Natural killer cell (primary cell): ENCODE measurements around the gene OTUD6A. TPM values are rescaled to one million over a fixed set of nuclear protein-coding genes. Genes with fewer than 3 reads are reported as not detected.

Source experiments
- ATAC-seq, 3 donors: fragments of 150-1000 bp in 2 of 3; fragments of 200-7000 bp in 1 of 3; cut with Tn5 transposase; 1 replicate in 1 of 3; 2 replicates in 2 of 3; pipeline ENCODE4 v1.10.0; 2021; ENCODE audit warnings: mild to moderate bottlenecking in 2 of 3, moderate library complexity in 2 of 3
- DNase-seq, 2 donors: peaks; one replicate each; pipeline versions ENCODE4 v3.0.0 to v3.0.0-alpha.2; 2013 to 2021; ENCODE audit warnings: mixed read lengths in 1 of 2
- H3K27ac ChIP-seq: one replicate; pipeline ENCODE4 v1.5.1; 2013; ENCODE audit warnings: mild to moderate bottlenecking, low read length
- H3K27me3 ChIP-seq: one replicate; pipeline ENCODE4 v1.6.1; 2013; ENCODE audit warnings: low read length; ENCODE audit not compliant: control insufficient read depth, insufficient read depth
- H3K36me3 ChIP-seq: one replicate; pipeline ENCODE4 v1.6.1; 2013; ENCODE audit warnings: low read length; ENCODE audit not compliant: control insufficient read depth, insufficient read depth
- H3K4me1 ChIP-seq: one replicate; pipeline ENCODE4 v1.6.1; 2013; ENCODE audit warnings: low read length; ENCODE audit not compliant: control insufficient read depth, insufficient read depth
- H3K4me3 ChIP-seq: one replicate; pipeline ENCODE4 v1.5.1; 2013; ENCODE audit warnings: low read length
- H3K9me3 ChIP-seq: one replicate; pipeline ENCODE4 v1.6.1; 2013; ENCODE audit warnings: low read length; ENCODE audit not compliant: control insufficient read depth, insufficient read depth
- H3K27ac Mint-ChIP-seq, 2 donors: one replicate each; pipeline ENCODE4 v1.8.0; 2022; ENCODE audit warnings: mild to moderate bottlenecking in 2 of 2, mixed read lengths in 2 of 2, moderate library complexity in 1 of 2
- H3K27me3 Mint-ChIP-seq, 2 donors: one replicate each; pipeline ENCODE4 v1.8.0; 2022; ENCODE audit warnings: low read depth in 2 of 2, mixed read lengths in 2 of 2
- H3K36me3 Mint-ChIP-seq: one replicate; pipeline ENCODE4 v1.8.0; 2022; ENCODE audit warnings: mixed read lengths
- H3K4me1 Mint-ChIP-seq, 2 donors: one replicate each; pipeline ENCODE4 v1.8.0; 2022; ENCODE audit warnings: mixed read lengths in 2 of 2
- H3K4me3 Mint-ChIP-seq: one replicate; pipeline ENCODE4 v1.8.0; 2022; ENCODE audit warnings: mild to moderate bottlenecking, moderate library complexity, mixed read lengths
- H3K9me3 Mint-ChIP-seq, 2 donors: one replicate each; pipeline ENCODE4 v1.8.0; 2022; ENCODE audit warnings: mixed read lengths in 2 of 2
- CTCF ChIP-seq: fragments of 200-600 bp; IDR thresholded peaks from one replicate; pipeline ENCODE4 v1.8.0; 2022; ENCODE audit warnings: antibody characterized with exemption
- WGBS: methylation state at CpG from one replicate; pipeline ENCODE4 v1.1.7; 2013; ENCODE audit warnings: missing lambda C conversion rate; ENCODE audit not compliant: insufficient coverage; 5-methylcytosine and 5-hydroxymethylcytosine counted together
- intact Hi-C: fragments of 100-400 bp; cut with micrococcal nuclease; formaldehyde crosslinking; loops from one replicate; pipeline ENCODE4 v1.14.2; 2022
- total RNA-seq, 4 donors: library from RNA; stranded (reverse); fragments of 120-200 nt in 1 of 4; gene quantifications; one replicate each; pipeline versions ENCODE4 v1.2.3 to v1.2.4, GENCODE V29; 2013 to 2022

OTUD6A gene
- total RNA-seq, 3 donors from 2014 or later (not counting 1 experiment from before 2014, with no cell fraction given), result not detected

DNA sequence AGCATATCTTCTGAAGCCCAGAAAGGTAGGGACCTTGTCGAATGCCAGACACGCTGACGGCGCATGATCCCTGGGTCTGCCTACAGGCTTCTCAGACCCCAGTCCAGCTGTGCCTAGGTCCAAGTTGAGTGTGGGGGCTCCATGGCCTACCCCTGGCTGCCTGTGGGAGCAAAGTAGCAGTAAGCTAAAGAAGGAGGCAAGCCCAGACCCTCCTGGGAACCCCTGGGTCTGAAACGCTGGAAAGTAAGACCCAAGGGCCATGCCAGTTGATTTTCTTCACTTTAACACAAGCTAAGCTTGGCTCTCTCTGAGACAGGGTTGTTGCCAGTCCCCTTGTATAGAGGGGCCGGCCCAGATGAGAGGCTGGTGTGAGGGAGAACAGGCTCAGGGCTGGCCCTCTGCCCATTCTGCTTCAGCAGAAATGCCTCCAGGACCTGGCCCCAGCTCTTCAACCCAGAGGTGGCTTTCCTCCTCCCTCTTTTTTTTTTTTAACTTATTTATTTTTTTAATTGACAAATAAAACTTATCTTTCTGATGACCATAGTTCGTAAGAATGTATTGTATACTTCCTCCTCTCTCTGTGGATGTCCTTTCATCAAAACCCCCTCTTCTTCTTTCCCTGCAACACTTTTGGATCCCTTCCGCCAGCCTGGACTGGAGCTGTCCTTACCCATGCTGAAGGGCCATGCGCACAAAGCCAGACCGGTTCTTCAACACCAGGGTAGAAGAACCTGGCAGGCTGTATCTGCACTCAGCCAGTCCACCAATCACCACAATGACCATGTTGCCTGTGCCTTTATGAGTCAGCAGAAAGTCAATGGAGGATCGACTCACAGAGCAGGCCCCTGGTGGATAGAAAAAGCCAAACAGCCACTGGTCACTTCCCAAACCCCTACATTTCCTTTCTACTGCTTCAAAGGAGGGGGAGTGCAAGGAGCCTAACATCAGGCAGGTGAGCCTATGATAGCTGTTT, 19.6 kb upstream of the OTUD6A start:
- TF ChIP-seq CTCF, result no peak

GRCh38 chrX:70043685-70044084, 18.6 kb upstream of the OTUD6A start:
- H3K27ac ChIP-seq, result no peak overlapping the region
- H3K36me3 Mint-ChIP-seq, result no peaks in the 10 kb centered on the region
- peaks cover 11 to 17% of the 10 kb centered on the region in 2 donors for H3K27me3 Mint-ChIP-seq
- no peaks in the 10 kb centered on the region for H3K4me1 Mint-ChIP-seq
- intact Hi-C loops, result no loop called here
- H3K9me3 ChIP-seq, result no peaks in the 10 kb centered on the region
- DNase-seq (no peak), ATAC-seq (no peak)
- H3K9me3 Mint-ChIP-seq, result no peaks in the 10 kb centered on the region
- no peak overlapping the region for H3K27ac Mint-ChIP-seq
- no peaks in the 10 kb centered on the region for H3K36me3 ChIP-seq
- H3K4me1 ChIP-seq, result no peaks in the 10 kb centered on the region
- H3K4me3 ChIP-seq, result no peak overlapping the region
- TF ChIP-seq CTCF, result no peak
- no peak overlapping the region for H3K4me3 Mint-ChIP-seq
- H3K27me3 ChIP-seq, result no peaks in the 10 kb centered on the region
- 96% methylated on average over 9 of the region's 9 CpGs for WGBS

More for the DNA sequence above, 19.6 kb upstream of the OTUD6A start:
- ATAC-seq (no peak), DNase-seq (no peak)
- Mint-ChIP-seq H3K4me3 (no peak overlapping the region), H3K4me1 (no peaks in the 10 kb centered on the region), H3K9me3 (no peaks in the 10 kb centered on the region), H3K36me3 (no peaks in the 10 kb centered on the region), H3K27me3 (peaks cover 5 to 17% of the 10 kb centered on the region in 2 donors), H3K27ac (no peak overlapping the region)
- H3K36me3 ChIP-seq, result no peaks in the 10 kb centered on the region
- no peaks in the 10 kb centered on the region for H3K4me1 ChIP-seq
- H3K27me3 ChIP-seq, result no peaks in the 10 kb centered on the region
- no peak overlapping the region for H3K4me3 ChIP-seq
- intact Hi-C loops, result no loop called here
- H3K27ac ChIP-seq, result no peak overlapping the region
- WGBS, result 93% methylated on average over 9 of the region's 11 CpGs
- H3K9me3 ChIP-seq, result no peaks in the 10 kb centered on the region

DNA sequence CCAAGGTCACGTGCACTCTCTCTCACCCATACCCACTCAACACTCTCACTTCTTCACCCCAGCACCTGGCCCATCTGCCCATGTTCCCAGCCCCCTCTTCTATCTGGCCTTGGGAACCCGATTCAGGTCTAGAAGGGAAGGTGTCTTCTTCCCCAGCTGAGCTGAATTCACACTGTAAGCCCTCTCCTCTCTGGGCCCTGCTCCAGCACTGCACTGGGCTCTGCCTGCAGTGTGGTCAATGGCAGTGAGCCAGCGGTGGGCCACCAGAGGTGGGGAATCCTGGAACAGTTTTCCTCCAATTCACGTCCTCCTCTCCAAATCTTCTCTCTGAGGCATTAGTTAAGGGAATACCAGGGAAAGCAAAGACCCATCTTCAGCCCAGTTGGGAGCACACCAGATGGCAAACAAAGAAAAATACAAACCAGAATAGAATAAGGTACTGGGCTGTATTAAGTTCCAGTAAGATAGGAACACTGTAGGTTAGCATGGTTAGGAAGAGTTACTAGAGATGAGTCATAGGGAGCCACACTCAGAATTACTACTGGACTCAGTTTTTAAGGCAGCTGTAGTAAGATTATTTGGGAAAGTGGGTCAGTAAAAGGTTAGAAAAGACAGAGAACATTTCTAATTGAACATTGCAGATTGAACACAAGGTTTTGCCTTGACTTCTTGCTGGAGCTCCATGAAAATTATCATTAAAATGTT, 17.6 kb upstream of the OTUD6A start:
- Mint-ChIP-seq H3K4me1 (no peaks in the 10 kb centered on the region), H3K27ac (no peak overlapping the region), H3K36me3 (no peaks in the 10 kb centered on the region), H3K27me3 (peaks cover 11 to 17% of the 10 kb centered on the region in 2 donors), H3K4me3 (no peak overlapping the region), H3K9me3 (no peaks in the 10 kb centered on the region)
- no peaks in the 10 kb centered on the region for H3K9me3 ChIP-seq
- H3K4me3 ChIP-seq, result no peak overlapping the region
- no peaks in the 10 kb centered on the region for H3K36me3 ChIP-seq
- no peaks in the 10 kb centered on the region for H3K4me1 ChIP-seq
- no peaks in the 10 kb centered on the region for H3K27me3 ChIP-seq
- intact Hi-C loops, result no loop called here
- TF ChIP-seq CTCF, result no peak
- WGBS, result 79% methylated on average over 4 of the region's 4 CpGs
- H3K27ac ChIP-seq, result no peak overlapping the region
- ATAC-seq (no peak), DNase-seq (no peak)
